Keratinocyte (primary cell): ENCODE measurements around the gene MAP2K4.

ENCODE experiments used
- EZH2 ChIP-seq: IDR thresholded peaks from one replicate; pipeline ENCODE4 v1.6.1; 2012; ENCODE audit warnings: inconsistent platforms, mild to moderate bottlenecking, low read length, moderate library complexity
- TF ChIP-seq, protein P1 (sequence below), 3 experiments: IDR thresholded peaks in 1 of 3; conservative IDR thresholded peaks in 1 of 3; optimal IDR thresholded peaks in 1 of 3; 2 replicates in 2 of 3; 3 replicates in 1 of 3; pipeline versions ENCODE3 to v1.5.1; 2011; ENCODE audit warnings: low read length in 3 of 3, mild to moderate bottlenecking in 3 of 3, moderate library complexity in 2 of 3, control low read depth in 1 of 3, inconsistent platforms in 1 of 3; ENCODE audit not compliant: insufficient read depth in 2 of 3; ENCODE audit errors: extremely low read depth in 1 of 3

DNA sequence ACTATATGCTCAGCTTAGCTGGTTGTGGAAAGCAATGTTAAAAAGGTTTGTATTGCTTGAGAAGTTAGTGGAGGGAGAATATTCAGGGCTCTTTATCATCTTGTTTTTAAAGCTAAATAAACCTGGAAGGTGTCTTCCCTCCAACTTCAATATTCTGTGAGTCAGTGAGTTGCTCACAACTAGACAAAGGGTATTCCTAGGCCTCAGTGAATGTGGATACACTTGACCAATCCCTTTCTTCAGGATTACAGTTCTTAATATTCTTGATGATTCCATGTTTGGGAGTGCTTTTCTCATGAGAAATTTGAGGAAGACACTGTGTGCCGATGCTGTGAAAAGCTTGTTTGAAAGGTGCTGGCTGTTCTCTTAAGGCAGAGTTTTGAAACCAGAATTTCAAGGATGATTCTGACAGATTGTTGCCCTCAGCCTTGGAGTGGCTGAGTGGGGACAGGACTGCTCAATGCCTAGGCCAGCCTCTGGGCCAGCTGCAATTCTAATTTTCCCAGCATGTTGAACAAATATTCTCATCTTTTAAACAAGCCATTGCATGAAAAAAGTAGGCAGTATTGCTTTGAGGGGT, 30.1 kb downstream of the MAP2K4 start:
- TF ChIP-seq, protein P1, sequence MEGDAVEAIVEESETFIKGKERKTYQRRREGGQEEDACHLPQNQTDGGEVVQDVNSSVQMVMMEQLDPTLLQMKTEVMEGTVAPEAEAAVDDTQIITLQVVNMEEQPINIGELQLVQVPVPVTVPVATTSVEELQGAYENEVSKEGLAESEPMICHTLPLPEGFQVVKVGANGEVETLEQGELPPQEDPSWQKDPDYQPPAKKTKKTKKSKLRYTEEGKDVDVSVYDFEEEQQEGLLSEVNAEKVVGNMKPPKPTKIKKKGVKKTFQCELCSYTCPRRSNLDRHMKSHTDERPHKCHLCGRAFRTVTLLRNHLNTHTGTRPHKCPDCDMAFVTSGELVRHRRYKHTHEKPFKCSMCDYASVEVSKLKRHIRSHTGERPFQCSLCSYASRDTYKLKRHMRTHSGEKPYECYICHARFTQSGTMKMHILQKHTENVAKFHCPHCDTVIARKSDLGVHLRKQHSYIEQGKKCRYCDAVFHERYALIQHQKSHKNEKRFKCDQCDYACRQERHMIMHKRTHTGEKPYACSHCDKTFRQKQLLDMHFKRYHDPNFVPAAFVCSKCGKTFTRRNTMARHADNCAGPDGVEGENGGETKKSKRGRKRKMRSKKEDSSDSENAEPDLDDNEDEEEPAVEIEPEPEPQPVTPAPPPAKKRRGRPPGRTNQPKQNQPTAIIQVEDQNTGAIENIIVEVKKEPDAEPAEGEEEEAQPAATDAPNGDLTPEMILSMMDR (optimal IDR thresholded peaks at IDR 0.05 in 1 of 3, IDR thresholded peaks at IDR 0.05 in 1 of 3, conservative IDR thresholded peaks at IDR 0.05 in 1 of 3; ENCODE audit: extremely low read depth in 1 of 3, insufficient read depth in 2 of 3, low read length in 3 of 3): no peak
- no peak for TF ChIP-seq EZH2
